Hepatocyte (in vitro differentiated cells): ENCODE results near the gene IL5. TPM values are rescaled to one million over a fixed set of nuclear protein-coding genes. Genes with fewer than 3 reads are reported as not detected.
A peak's percentile ranks its signal among the peaks of the same experiment; 100 is the strongest.

Source experiments
- DNase-seq: peaks from one replicate; pipeline ENCODE4 v3.0.0-alpha.2; 2016; ENCODE audit warnings: low spot score
- H2AFZ ChIP-seq: fragments of 200-600 bp; sonication (generic); 2 replicates; pipeline ENCODE4 v1.6.0; 2016; ENCODE audit warnings: antibody characterized with exemption, mild to moderate bottlenecking
- H3K27ac ChIP-seq: fragments of 200-600 bp; sonication (generic); 2 replicates; pipeline ENCODE4 v1.5.1; 2016; ENCODE audit warnings: mild to moderate bottlenecking
- H3K27me3 ChIP-seq: fragments of 200-600 bp; sonication (generic); 2 replicates; pipeline ENCODE4 v1.6.1; 2016
- H3K36me3 ChIP-seq: fragments of 200-600 bp; sonication (generic); replicated peaks from 2 replicates; pipeline ENCODE4 v1.5.1; 2016; ENCODE audit warnings: low read depth; ENCODE audit not compliant: insufficient read depth
- H3K4me1 ChIP-seq: fragments of 200-600 bp; sonication (generic); 2 replicates; pipeline ENCODE4 v1.5.1; 2016; ENCODE audit warnings: mild to moderate bottlenecking, moderate library complexity; ENCODE audit not compliant: insufficient read depth
- H3K4me2 ChIP-seq: fragments of 200-600 bp; sonication (generic); 2 replicates; pipeline ENCODE4 v1.6.0; 2016
- H3K4me3 ChIP-seq: fragments of 200-600 bp; sonication (generic); 2 replicates; pipeline ENCODE4 v1.5.1; 2016; ENCODE audit warnings: mild to moderate bottlenecking
- H3K79me2 ChIP-seq: fragments of 200-600 bp; sonication (generic); 2 replicates; pipeline ENCODE4 v1.6.0; 2017; ENCODE audit warnings: mild to moderate bottlenecking
- H3K9me2 ChIP-seq: fragments of 200-600 bp; sonication (generic); replicated peaks from 2 replicates; pipeline ENCODE4 v1.6.0; 2017; ENCODE audit warnings: mild to moderate bottlenecking; ENCODE audit not compliant: insufficient read depth
- H3K9me3 ChIP-seq: fragments of 200-600 bp; sonication (generic); 2 replicates; pipeline ENCODE4 v1.5.1; 2016; ENCODE audit warnings: low read depth, mild to moderate bottlenecking
- H4K20me1 ChIP-seq: fragments of 200-600 bp; sonication (generic); 2 replicates; pipeline ENCODE4 v1.6.0; 2016; ENCODE audit warnings: mild to moderate bottlenecking; ENCODE audit not compliant: insufficient read depth, poor library complexity, severe bottlenecking
- EZH2 ChIP-seq: fragments of 200-600 bp; sonication (generic); IDR thresholded peaks from 2 replicates; pipeline ENCODE4 v1.6.1; 2016; ENCODE audit warnings: antibody characterized with exemption, mild to moderate bottlenecking, borderline replicate concordance
- EZH2phosphoT487 ChIP-seq: fragments of 200-600 bp; sonication (generic); IDR thresholded peaks from one replicate; pipeline ENCODE4 v1.6.1; 2018; ENCODE audit warnings: antibody characterized with exemption, mild to moderate bottlenecking, low read depth, moderate library complexity; ENCODE audit not compliant: unreplicated experiment, severe bottlenecking
- WGBS: methylation state at CpG from one replicate; pipeline ENCODE4 v1.1.6; 2016; ENCODE audit warnings: low lambda C conversion rate; ENCODE audit errors: missing lambda C conversion rate; 5-methylcytosine and 5-hydroxymethylcytosine counted together
- polyA plus RNA-seq: library from polyadenylated mRNA; unstranded; fragments of >200 nt; fragmentation: Nextera tagmentation; extraction: Ambion mirVana; gene quantifications from 2 replicates; pipeline ENCODE4 v1.2.1, GENCODE V29; 2016
- total RNA-seq: library from RNA; depleted of rRNA; stranded (reverse); fragments of >200 nt; gene quantifications from 2 replicates; pipeline ENCODE4 v1.2.3, GENCODE V29; 2014
- TF ChIP-seq, protein P1 (sequence below): fragments of 200-600 bp; sonication (generic); IDR thresholded peaks from 2 replicates; pipeline ENCODE4 v1.5.1; 2016; ENCODE audit warnings: antibody characterized with exemption, mild to moderate bottlenecking; ENCODE audit not compliant: poor library complexity

Gene IL5
- total and polyA plus RNA-seq, 2 experiments from 2014 or later = not detected

GRCh38 chr5:132496631-132497487, 46.5 kb downstream of the IL5 start:
- peak overlapping the region; percentile 76 for H2AFZ ChIP-seq

DNA sequence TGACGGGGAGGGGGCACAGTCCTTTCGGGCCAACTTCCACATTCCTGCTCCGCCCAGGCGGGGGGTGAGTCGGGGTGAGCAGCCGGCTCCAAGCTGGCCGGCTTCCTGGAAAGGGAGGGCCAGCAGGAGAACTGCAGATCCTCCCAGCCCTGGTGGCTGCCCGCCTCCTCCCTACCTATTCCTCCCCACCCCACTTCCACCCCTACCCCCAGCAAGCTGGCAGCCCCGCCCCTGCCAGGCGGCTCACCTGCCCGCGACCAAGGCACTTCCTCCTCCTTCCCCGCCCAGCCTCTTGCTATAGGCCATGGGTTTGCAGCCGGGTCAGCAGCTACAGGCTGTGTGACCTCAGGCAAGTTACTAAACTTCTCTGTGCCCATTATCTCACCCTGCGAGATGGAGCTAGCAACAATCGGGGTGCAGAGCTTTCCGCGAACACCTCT, 47.1 kb downstream of the IL5 start:
- H3K27ac ChIP-seq = peak overlapping the region; percentile 95
- H3K4me1 ChIP-seq = peaks cover 29% of the 10 kb centered on the region
- H3K4me2 ChIP-seq = peak overlapping the region; percentile 88
- no peaks in the 10 kb centered on the region for H3K36me3 ChIP-seq
- no peaks in the 10 kb centered on the region for H3K9me3 ChIP-seq
- no peak for TF ChIP-seq EZH2phosphoT487
- TF ChIP-seq EZH2 = no peak
- TF ChIP-seq, protein P1, sequence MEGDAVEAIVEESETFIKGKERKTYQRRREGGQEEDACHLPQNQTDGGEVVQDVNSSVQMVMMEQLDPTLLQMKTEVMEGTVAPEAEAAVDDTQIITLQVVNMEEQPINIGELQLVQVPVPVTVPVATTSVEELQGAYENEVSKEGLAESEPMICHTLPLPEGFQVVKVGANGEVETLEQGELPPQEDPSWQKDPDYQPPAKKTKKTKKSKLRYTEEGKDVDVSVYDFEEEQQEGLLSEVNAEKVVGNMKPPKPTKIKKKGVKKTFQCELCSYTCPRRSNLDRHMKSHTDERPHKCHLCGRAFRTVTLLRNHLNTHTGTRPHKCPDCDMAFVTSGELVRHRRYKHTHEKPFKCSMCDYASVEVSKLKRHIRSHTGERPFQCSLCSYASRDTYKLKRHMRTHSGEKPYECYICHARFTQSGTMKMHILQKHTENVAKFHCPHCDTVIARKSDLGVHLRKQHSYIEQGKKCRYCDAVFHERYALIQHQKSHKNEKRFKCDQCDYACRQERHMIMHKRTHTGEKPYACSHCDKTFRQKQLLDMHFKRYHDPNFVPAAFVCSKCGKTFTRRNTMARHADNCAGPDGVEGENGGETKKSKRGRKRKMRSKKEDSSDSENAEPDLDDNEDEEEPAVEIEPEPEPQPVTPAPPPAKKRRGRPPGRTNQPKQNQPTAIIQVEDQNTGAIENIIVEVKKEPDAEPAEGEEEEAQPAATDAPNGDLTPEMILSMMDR = no peak
- H3K79me2 ChIP-seq = no peaks in the 10 kb centered on the region
- peak; percentile 94 for DNase-seq
- no peaks in the 10 kb centered on the region for H4K20me1 ChIP-seq
- 2% methylated on average over 10 of the region's 18 CpGs for WGBS
- no peaks in the 10 kb centered on the region for H3K9me2 ChIP-seq
- peak overlapping the region; percentile 49 for H3K4me3 ChIP-seq
- H3K27me3 ChIP-seq = no peaks in the 10 kb centered on the region
- H2AFZ ChIP-seq = peak overlapping the region; percentile 76

More at GRCh38 chr5:132496631-132497487, 46.5 kb downstream of the IL5 start:
- H3K79me2 ChIP-seq = no peaks in the 10 kb centered on the region
- H3K9me3 ChIP-seq = no peaks in the 10 kb centered on the region
- H4K20me1 ChIP-seq = no peaks in the 10 kb centered on the region
- no peaks in the 10 kb centered on the region for H3K36me3 ChIP-seq
- no peaks in the 10 kb centered on the region for H3K27me3 ChIP-seq
- peak; percentile 94 for DNase-seq
- 4% methylated on average over 57 of the region's 62 CpGs for WGBS
- peak overlapping the region; percentile 88 for H3K4me2 ChIP-seq
- TF ChIP-seq, protein P1 = no peak
- peaks cover 26% of the 10 kb centered on the region for H3K4me1 ChIP-seq
- H3K4me3 ChIP-seq = peak overlapping the region; percentile 49
- no peaks in the 10 kb centered on the region for H3K9me2 ChIP-seq
- H3K27ac ChIP-seq = peak overlapping the region; percentile 95

- Histone ChIP-seq H3K27me3 (no peaks in the 10 kb centered on the region), H3K4me3 (peak overlapping the region; percentile 25), H3K4me2 (peak overlapping the region; percentile 88), H4K20me1 (no peaks in the 10 kb centered on the region), H3K27ac (peak overlapping the region; percentile 95), H3K4me1 (peaks cover 28% of the 10 kb centered on the region), H2AFZ (peak overlapping the region; percentile 42), H3K9me3 (no peaks in the 10 kb centered on the region), H3K36me3 (no peaks in the 10 kb centered on the region), H3K79me2 (no peaks in the 10 kb centered on the region), H3K9me2 (no peaks in the 10 kb centered on the region)
- no peak for TF ChIP-seq EZH2
- TF ChIP-seq, protein P1 = no peak
- no peak for TF ChIP-seq EZH2phosphoT487
- DNase-seq = peak; percentile 93
- WGBS = under 1% methylated on average over 24 of the region's 30 CpGs
These were observed 47.6 kb downstream of the IL5 start for GRCh38 chr5:132495667-132496190.
